Activated T-helper 2 cell treated with anti-CD3 and anti-CD28 coated beads, Interferon-gamma antibody, Interleukin-2, Interleukin-4, amounts not matched to agents 10 μg/mL and 5 μg/mL and 100 μg/mL, durations not matched to agents 14 hours and 24 hours and 36 hours (primary cell): ENCODE measurements around the gene AP1G1. TPM values are rescaled to one million over a fixed set of nuclear protein-coding genes. Genes with fewer than 3 reads are reported as not detected.
"Not testable (repeated sequence)": the region's sequence is repeated elsewhere in the genome, so short reads cannot be mapped to it uniquely, and the experiment has no call there.

Experiments
- DNase-seq: peaks from one replicate; pipeline ENCODE4 v3.0.0; 2021; ENCODE audit warnings: low spot score
- H3K27ac Mint-ChIP-seq: one replicate; pipeline ENCODE4 v1.8.0; 2021; ENCODE audit warnings: mixed read lengths
- H3K27me3 Mint-ChIP-seq: one replicate; pipeline ENCODE4 v1.8.0; 2021; ENCODE audit warnings: low read depth, mixed read lengths
- H3K36me3 Mint-ChIP-seq: one replicate; pipeline ENCODE4 v1.8.0; 2021; ENCODE audit warnings: low read depth, mixed read lengths
- H3K4me1 Mint-ChIP-seq: one replicate; pipeline ENCODE4 v1.8.0; 2021; ENCODE audit warnings: low read depth, mixed read lengths
- H3K4me3 Mint-ChIP-seq: one replicate; pipeline ENCODE4 v1.8.0; 2021; ENCODE audit warnings: low read depth, mild to moderate bottlenecking, moderate library complexity, mixed read lengths
- H3K9me3 Mint-ChIP-seq: one replicate; pipeline ENCODE4 v1.8.0; 2021; ENCODE audit warnings: mixed read lengths
- intact Hi-C: fragments of 100-400 bp; cut with micrococcal nuclease; formaldehyde crosslinking; loops from one replicate; pipeline ENCODE4 v1.15.1; 2023
- total RNA-seq: library from RNA; stranded (reverse); gene quantifications from 2 replicates; pipeline ENCODE4 v1.2.3, GENCODE V29; 2022

AP1G1 gene
- total RNA-seq, 1 donor from 2014 or later, result 91.6 TPM

DNA sequence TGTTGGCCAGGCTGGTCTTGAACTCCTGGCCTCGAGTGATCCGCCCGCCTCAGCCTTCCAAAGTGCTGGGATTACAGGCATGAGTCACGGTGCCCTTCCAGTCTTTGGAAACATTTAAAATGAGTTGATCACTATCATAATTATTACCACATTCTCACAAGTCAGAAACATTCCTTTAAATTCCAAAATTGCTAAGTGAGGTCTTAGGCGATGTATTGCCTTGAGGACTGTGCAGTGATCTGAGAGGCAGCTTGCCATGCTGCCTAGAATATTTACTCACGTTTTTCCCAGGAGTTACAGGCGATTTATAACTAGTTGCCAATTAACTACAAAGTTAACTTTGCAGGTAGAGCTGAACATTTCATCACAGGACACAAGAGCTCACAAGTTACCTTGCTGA, 31.4 kb upstream of the AP1G1 start:
- intact Hi-C loops, result no loop called here
- DNase-seq, result no peak
- no peak overlapping the region for H3K27ac Mint-ChIP-seq
- H3K27me3 Mint-ChIP-seq, result no peaks in the 10 kb centered on the region
- peaks cover 2% of the 10 kb centered on the region for H3K36me3 Mint-ChIP-seq
- no peak overlapping the region for H3K4me3 Mint-ChIP-seq
- H3K9me3 Mint-ChIP-seq, result no peaks in the 10 kb centered on the region
- peaks cover 11% of the 10 kb centered on the region for H3K4me1 Mint-ChIP-seq

GRCh38 chr16:71837150-71837549, 28.5 kb upstream of the AP1G1 start:
- intact Hi-C loops, result no loop called here
- Mint-ChIP-seq H3K27ac (no peak overlapping the region), H3K4me1 (peaks cover 7% of the 10 kb centered on the region), H3K27me3 (no peaks in the 10 kb centered on the region), H3K36me3 (no peaks in the 10 kb centered on the region), H3K4me3 (no peak overlapping the region), H3K9me3 (no peaks in the 10 kb centered on the region)
- no peak for DNase-seq

- H3K9me3 Mint-ChIP-seq, result no peaks in the 10 kb centered on the region
- no peak overlapping the region for H3K4me3 Mint-ChIP-seq
- H3K4me1 Mint-ChIP-seq, result peaks cover 5% of the 10 kb centered on the region
- H3K27me3 Mint-ChIP-seq, result no peaks in the 10 kb centered on the region
- no peaks in the 10 kb centered on the region for H3K36me3 Mint-ChIP-seq
- H3K27ac Mint-ChIP-seq, result no peak overlapping the region
- DNase-seq, result no peak
- intact Hi-C loops, result no loop called here
Observed at GRCh38 chr16:71834291-71834690, 25.7 kb upstream of the AP1G1 start.

GRCh38 chr16:71832112-71832511, 23.5 kb upstream of the AP1G1 start:
- H3K4me1 Mint-ChIP-seq, H3K4me3 Mint-ChIP-seq, H3K9me3 Mint-ChIP-seq, H3K27ac Mint-ChIP-seq, H3K36me3 Mint-ChIP-seq, DNase-seq, intact Hi-C loops, H3K27me3 Mint-ChIP-seq: not testable (repeated sequence)

- not testable (repeated sequence) for H3K4me3 Mint-ChIP-seq, H3K36me3 Mint-ChIP-seq
Observed at GRCh38 chr16:71831698-71832097, 23.1 kb upstream of the AP1G1 start.

DNA sequence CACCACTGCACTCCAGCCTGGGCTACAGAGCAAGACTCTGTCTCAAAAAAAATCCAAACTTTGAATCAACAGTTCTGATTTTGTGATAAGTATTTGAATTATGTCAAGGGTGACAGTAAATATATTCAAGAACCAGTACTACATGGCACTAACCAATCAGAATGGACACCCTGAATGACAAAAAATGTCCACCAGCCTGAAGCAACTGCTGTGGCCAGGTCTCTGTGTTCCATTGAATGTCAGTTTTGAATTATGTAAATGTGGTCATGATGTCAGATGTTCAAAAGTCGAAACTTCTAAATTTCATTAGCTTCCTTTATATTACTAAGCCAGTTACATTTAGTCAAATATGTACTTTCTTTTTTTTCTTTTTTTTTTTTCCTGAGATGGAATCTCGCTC, 21.7 kb upstream of the AP1G1 start:
- peaks cover 8% of the 10 kb centered on the region for H3K36me3 Mint-ChIP-seq
- peaks cover 8% of the 10 kb centered on the region for H3K9me3 Mint-ChIP-seq
- intact Hi-C loops, result no loop called here
- H3K4me1 Mint-ChIP-seq, result peaks cover 11% of the 10 kb centered on the region
- no peak for DNase-seq
- H3K27ac Mint-ChIP-seq, result no peak overlapping the region
- no peak overlapping the region for H3K4me3 Mint-ChIP-seq
- H3K27me3 Mint-ChIP-seq, result no peaks in the 10 kb centered on the region

More at GRCh38 chr16:71831698-71832097, 23.1 kb upstream of the AP1G1 start:
- DNase-seq, H3K9me3 Mint-ChIP-seq, intact Hi-C loops, H3K27me3 Mint-ChIP-seq, H3K4me1 Mint-ChIP-seq, H3K27ac Mint-ChIP-seq: not testable (repeated sequence)

DNA sequence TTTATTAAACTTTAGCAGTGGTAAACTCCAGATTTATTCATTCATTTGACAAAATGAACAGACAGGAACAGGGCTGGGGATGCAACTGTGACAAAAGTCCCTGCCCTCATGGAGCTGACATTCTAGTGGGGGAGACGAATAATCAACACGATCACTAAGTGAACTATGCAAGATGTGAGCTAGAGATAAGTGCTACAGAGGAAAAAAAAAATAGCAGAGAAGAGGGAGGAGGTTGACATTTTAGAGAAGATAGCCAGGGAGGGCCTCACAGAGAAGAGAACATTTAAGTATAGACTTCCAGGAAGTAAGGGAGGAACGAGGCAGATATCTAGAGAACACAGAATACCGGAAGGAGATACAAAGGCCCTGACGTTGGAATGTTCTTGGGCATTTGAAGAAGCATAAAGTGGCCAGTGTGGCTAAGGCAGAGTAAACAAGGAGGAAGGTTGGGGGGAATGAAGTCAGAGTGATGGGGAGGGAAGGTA, 17.9 kb upstream of the AP1G1 start:
- Mint-ChIP-seq H3K4me3 (no peak overlapping the region), H3K9me3 (peaks cover 8% of the 10 kb centered on the region), H3K4me1 (peaks cover 7% of the 10 kb centered on the region), H3K27me3 (no peaks in the 10 kb centered on the region), H3K36me3 (peaks cover 8% of the 10 kb centered on the region), H3K27ac (peak overlapping the region; percentile 26)
- intact Hi-C loops, result no loop called here
- DNase-seq, result no peak

- DNase-seq, H3K36me3 Mint-ChIP-seq, H3K27me3 Mint-ChIP-seq, H3K9me3 Mint-ChIP-seq: not testable (repeated sequence)
- intact Hi-C loops, result loop anchor here (2.0 kb wide), 1 partner anchor 78 kb away; the partner anchor contains the start of gene IST1
- Mint-ChIP-seq H3K27ac (peak overlapping the region; percentile 86), H3K4me1 (peaks cover 15% of the 10 kb centered on the region), H3K4me3 (peak overlapping the region; percentile 17)
Observed at GRCh38 chr16:71817155-71817500, 8.5 kb upstream of the AP1G1 start.

DNA sequence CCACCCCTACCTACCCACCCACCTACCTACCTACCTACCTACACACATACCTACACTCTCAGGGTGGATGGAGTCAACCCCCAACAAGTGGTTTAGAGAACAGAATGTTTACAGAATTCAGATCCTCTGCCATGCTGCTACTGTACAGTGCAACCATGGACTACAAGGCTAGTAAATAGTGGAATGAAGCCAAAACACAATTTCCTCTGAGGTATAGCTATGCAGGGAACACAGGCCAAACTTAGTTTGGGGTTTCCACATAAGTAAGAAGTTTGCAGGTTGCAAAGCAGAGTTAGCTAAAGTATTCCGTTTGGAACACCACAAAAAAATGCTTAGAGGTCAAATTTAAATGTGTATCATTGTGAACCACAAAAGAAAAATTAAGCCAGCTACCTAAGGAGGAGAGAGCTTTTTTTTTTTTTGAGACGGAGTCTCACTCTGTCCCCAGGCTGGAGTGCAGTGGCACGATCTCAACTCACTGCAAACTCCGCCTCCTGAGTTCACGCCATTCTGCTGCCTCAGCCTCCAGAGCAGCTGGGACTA, 2.7 kb upstream of the AP1G1 start:
- intact Hi-C loops, result no loop called here
- Mint-ChIP-seq H3K36me3 (peaks cover 9% of the 10 kb centered on the region), H3K4me3 (no peak overlapping the region), H3K9me3 (no peaks in the 10 kb centered on the region), H3K4me1 (peaks cover 18% of the 10 kb centered on the region), H3K27ac (no peak overlapping the region), H3K27me3 (no peaks in the 10 kb centered on the region)
- DNase-seq, result no peak

DNA sequence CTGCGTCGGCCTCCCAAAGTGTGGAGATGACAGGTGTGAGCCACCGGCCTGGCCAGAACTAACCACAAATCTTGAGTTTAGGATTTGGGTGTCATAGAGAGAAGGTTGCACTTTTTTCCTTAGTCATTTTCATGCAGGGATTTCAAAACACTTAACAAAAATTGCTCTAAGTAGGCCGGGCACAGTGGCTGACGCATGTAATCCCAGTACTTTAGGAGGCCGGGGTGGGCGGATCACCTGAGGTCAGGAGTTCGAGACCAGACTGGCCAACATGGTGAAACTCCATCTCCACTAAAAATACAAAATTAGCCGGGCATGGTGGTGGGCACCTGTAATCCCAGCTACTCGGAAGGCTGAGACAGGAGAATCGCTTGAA, 1.5 kb upstream of the AP1G1 start:
- intact Hi-C loops, H3K27me3 Mint-ChIP-seq, DNase-seq, H3K9me3 Mint-ChIP-seq: not testable (repeated sequence)
- H3K36me3 Mint-ChIP-seq, result peaks cover 11% of the 10 kb centered on the region
- peak overlapping the region; percentile 100 for H3K27ac Mint-ChIP-seq
- H3K4me1 Mint-ChIP-seq, result peaks cover 16% of the 10 kb centered on the region
- H3K4me3 Mint-ChIP-seq, result peak overlapping the region; percentile 95

DNA sequence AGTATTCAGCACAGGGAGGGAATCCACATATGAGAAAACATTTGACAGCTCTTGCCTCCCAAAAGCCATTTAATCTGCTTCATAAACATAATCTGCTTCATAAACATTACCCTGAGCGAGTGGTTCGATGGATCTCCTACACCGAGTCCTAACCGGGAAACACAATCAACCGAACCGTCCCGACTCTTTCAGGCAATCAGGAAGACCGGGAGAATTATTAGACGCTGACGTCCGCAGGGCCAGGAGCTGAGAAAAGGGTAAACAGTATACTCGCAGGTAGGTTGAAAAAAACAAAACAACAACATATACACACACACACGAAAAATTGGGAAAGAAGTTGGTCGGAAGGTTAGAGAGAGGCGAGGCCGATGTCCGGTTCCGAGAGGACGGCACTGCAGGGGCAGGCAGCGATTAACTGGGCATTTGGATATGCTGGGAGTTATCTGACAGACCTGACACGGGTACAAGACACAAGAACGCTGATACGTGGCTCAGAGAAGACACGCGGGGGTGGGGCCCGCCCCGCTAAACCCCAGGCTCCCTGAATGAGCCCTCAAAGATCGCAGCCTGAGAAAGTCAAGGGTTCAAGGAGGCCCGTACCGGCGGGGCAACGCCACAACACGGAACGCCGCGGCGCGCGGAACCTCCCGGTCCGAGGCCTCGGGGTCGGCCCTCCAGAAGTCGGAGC, 585 bp downstream of the AP1G1 start:
- Mint-ChIP-seq H3K36me3 (peaks cover 23% of the 10 kb centered on the region), H3K4me3 (peak overlapping the region; percentile 95), H3K4me1 (peaks cover 20% of the 10 kb centered on the region), H3K9me3 (no peaks in the 10 kb centered on the region), H3K27me3 (no peaks in the 10 kb centered on the region), H3K27ac (peak overlapping the region; percentile 100)
- no peak for DNase-seq
- intact Hi-C loops, result loop anchor here (1.0 to 5.0 kb wide), 4 partner anchors 34 to 154 kb away; partner anchors contain the start of genes IST1 and ZNF821

- intact Hi-C loops, result no loop called here
- no peak overlapping the region for H3K27ac Mint-ChIP-seq
- no peak for DNase-seq
Observed at GRCh38 chr16:71803305-71803690, 5.3 kb downstream of the AP1G1 start.

GRCh38 chr16:71796501-71797097, 12.0 kb downstream of the AP1G1 start:
- Mint-ChIP-seq H3K9me3 (no peaks in the 10 kb centered on the region), H3K4me3 (no peak overlapping the region), H3K4me1 (peaks cover 37% of the 10 kb centered on the region), H3K27me3 (no peaks in the 10 kb centered on the region), H3K27ac (peak overlapping the region; percentile 21), H3K36me3 (peaks cover 44% of the 10 kb centered on the region)
- intact Hi-C loops, result no loop called here
- no peak for DNase-seq

More at GRCh38 chr16:71803305-71803690, 5.3 kb downstream of the AP1G1 start:
- no peak overlapping the region for H3K4me3 Mint-ChIP-seq
- peaks cover 16% of the 10 kb centered on the region for H3K4me1 Mint-ChIP-seq
- no peaks in the 10 kb centered on the region for H3K27me3 Mint-ChIP-seq
- H3K36me3 Mint-ChIP-seq, result peaks cover 36% of the 10 kb centered on the region
- no peaks in the 10 kb centered on the region for H3K9me3 Mint-ChIP-seq
